DOHH2 (cell line): Measurements from ENCODE around the gene MSH5.

Experiments used
- CTCF ChIP-seq: fragments of 200-600 bp; sonication (generic); IDR thresholded peaks from one replicate; pipeline ENCODE4 v1.5.1; 2014; ENCODE audit warnings: antibody characterized with exemption, mild to moderate bottlenecking, low read depth, low read length; ENCODE audit not compliant: poor library complexity, severe bottlenecking
- EZH2phosphoT487 ChIP-seq: fragments of 200-600 bp; sonication (generic); IDR thresholded peaks from 2 replicates; pipeline ENCODE4 v1.6.1; 2017; ENCODE audit warnings: borderline replicate concordance, mild to moderate bottlenecking, antibody characterized with exemption, low read length, moderate library complexity, mixed read lengths

GRCh38 chr6:31765559-31765909 is 25.7 kb downstream of the MSH5 start:
- no peak for TF ChIP-seq CTCF
- TF ChIP-seq EZH2phosphoT487 = no peak
